SW480 (cell line): ENCODE data around the gene POLR2L.

Experiments
- DNase-seq: peaks from one replicate; pipeline ENCODE4 v3.0.0-alpha.2; 2016; ENCODE audit warnings: low spot score

POLR2L gene

GRCh38 chr11:794013-794765, 48.1 kb downstream of the POLR2L start:
- no peak for DNase-seq

- DNase-seq = no peak
These were observed 48.8 kb downstream of the POLR2L start for GRCh38 chr11:793556-793955.

- DNase-seq = no peak
These were observed 49.5 kb downstream of the POLR2L start for GRCh38 chr11:792873-793272.

- no peak for DNase-seq
These were observed 49.9 kb downstream of the POLR2L start for GRCh38 chr11:792535-792821.

GRCh38 chr11:791658-792534, 50.4 kb downstream of the POLR2L start:
- DNase-seq = no peak

GRCh38 chr11:790721-791564, 51.4 kb downstream of the POLR2L start:
- DNase-seq = peak; percentile 46

- no peak for DNase-seq
These were observed 52.4 kb downstream of the POLR2L start, which contains the start of gene CEND1 for GRCh38 chr11:789943-790342. Gene CEND1, minus strand, starts transcription at chr11:790090. Its CDS starts 1,514 bp downstream, at chr11:788576.
